Activated naive CD8-positive, alpha-beta T cell treated with anti-CD3 and anti-CD28 coated beads, Interleukin-2, amount 10 ng/mL, durations not matched to agents 7 days and 5 days (primary cell): ENCODE data around the gene EGFR. TPM values are rescaled to one million over a fixed set of nuclear protein-coding genes. Genes with fewer than 3 reads are reported as not detected.

ENCODE experiments used
- ATAC-seq: fragments of 150-1000 bp; cut with Tn5 transposase; one replicate; pipeline ENCODE4 v1.10.0; 2021; ENCODE audit warnings: low read depth, moderate library complexity
- POLR2A ChIA-PET: fragments of 350-600 bp; sonication (Branson Sonifier 250); formaldehyde crosslinking; loops from one replicate; lab custom pipeline; 2021; ENCODE audit warnings: antibody characterized with exemption; lab: Charles Lee
- DNase-seq: peaks from one replicate; pipeline ENCODE4 v3.0.0; 2021
- H3K27ac Mint-ChIP-seq: one replicate; pipeline ENCODE4 v1.8.0; 2022; ENCODE audit warnings: mild to moderate bottlenecking, mixed read lengths
- H3K27me3 Mint-ChIP-seq: one replicate; pipeline ENCODE4 v1.8.0; 2022; ENCODE audit warnings: mild to moderate bottlenecking, moderate library complexity, mixed read lengths
- H3K36me3 Mint-ChIP-seq: one replicate; pipeline ENCODE4 v1.8.0; 2021; ENCODE audit warnings: mild to moderate bottlenecking, mixed read lengths
- H3K4me1 Mint-ChIP-seq: one replicate; pipeline ENCODE4 v1.8.0; 2021; ENCODE audit warnings: mixed read lengths
- H3K4me3 Mint-ChIP-seq: one replicate; pipeline ENCODE4 v1.8.0; 2022; ENCODE audit warnings: mild to moderate bottlenecking, moderate library complexity, mixed read lengths
- H3K9me3 Mint-ChIP-seq: one replicate; pipeline ENCODE4 v1.8.0; 2021; ENCODE audit warnings: mixed read lengths
- total RNA-seq, 2 experiments: library from RNA; stranded (reverse); gene quantifications; one replicate each; pipeline ENCODE4 v1.2.3, GENCODE V29; 2021

Gene EGFR
- total RNA-seq, 2 experiments from 2014 or later, result not detected

- DNase-seq (no peak), ATAC-seq (no peak)
- POLR2A ChIA-PET, result no interaction called here
- Mint-ChIP-seq H3K4me3 (no peak overlapping the region), H3K36me3 (no peaks in the 10 kb centered on the region), H3K27ac (no peak overlapping the region), H3K4me1 (no peaks in the 10 kb centered on the region), H3K9me3 (peaks cover 1% of the 10 kb centered on the region), H3K27me3 (no peaks in the 10 kb centered on the region)
Measured at GRCh38 chr7:55148571-55148970, 129.8 kb downstream of the EGFR start.

GRCh38 chr7:55149001-55149400, 130.2 kb downstream of the EGFR start:
- no peak overlapping the region for H3K27ac Mint-ChIP-seq
- H3K27me3 Mint-ChIP-seq, result no peaks in the 10 kb centered on the region
- H3K4me3 Mint-ChIP-seq, result no peak overlapping the region
- no peak for DNase-seq
- POLR2A ChIA-PET, result no interaction called here
- peaks cover 1% of the 10 kb centered on the region for H3K9me3 Mint-ChIP-seq
- no peaks in the 10 kb centered on the region for H3K4me1 Mint-ChIP-seq
- no peaks in the 10 kb centered on the region for H3K36me3 Mint-ChIP-seq
- ATAC-seq, result no peak

- DNase-seq (no peak), ATAC-seq (no peak)
- H3K27ac Mint-ChIP-seq, result no peak overlapping the region
- H3K36me3 Mint-ChIP-seq, result no peaks in the 10 kb centered on the region
- peaks cover 1% of the 10 kb centered on the region for H3K9me3 Mint-ChIP-seq
- H3K4me1 Mint-ChIP-seq, result no peaks in the 10 kb centered on the region
- POLR2A ChIA-PET, result no interaction called here
- no peak overlapping the region for H3K4me3 Mint-ChIP-seq
- H3K27me3 Mint-ChIP-seq, result no peaks in the 10 kb centered on the region
Measured at GRCh38 chr7:55150166-55150565, 131.3 kb downstream of the EGFR start.

- Mint-ChIP-seq H3K36me3 (no peaks in the 10 kb centered on the region), H3K27ac (no peak overlapping the region), H3K4me3 (no peak overlapping the region), H3K9me3 (peaks cover 1% of the 10 kb centered on the region), H3K27me3 (no peaks in the 10 kb centered on the region), H3K4me1 (no peaks in the 10 kb centered on the region)
- no peak for DNase-seq
- POLR2A ChIA-PET, result no interaction called here
- ATAC-seq, result no peak
Measured at GRCh38 chr7:55150709-55151451, 132.1 kb downstream of the EGFR start.

GRCh38 chr7:55152516-55152915, 133.7 kb downstream of the EGFR start:
- no peaks in the 10 kb centered on the region for H3K27me3 Mint-ChIP-seq
- no peaks in the 10 kb centered on the region for H3K36me3 Mint-ChIP-seq
- no peaks in the 10 kb centered on the region for H3K4me1 Mint-ChIP-seq
- no peak overlapping the region for H3K4me3 Mint-ChIP-seq
- ATAC-seq (no peak), DNase-seq (no peak)
- no peaks in the 10 kb centered on the region for H3K9me3 Mint-ChIP-seq
- POLR2A ChIA-PET, result no interaction called here
- H3K27ac Mint-ChIP-seq, result no peak overlapping the region

- POLR2A ChIA-PET, result no interaction called here
- ATAC-seq (no peak), DNase-seq (no peak)
- no peaks in the 10 kb centered on the region for H3K36me3 Mint-ChIP-seq
- no peaks in the 10 kb centered on the region for H3K9me3 Mint-ChIP-seq
- no peaks in the 10 kb centered on the region for H3K27me3 Mint-ChIP-seq
- no peak overlapping the region for H3K4me3 Mint-ChIP-seq
- H3K27ac Mint-ChIP-seq, result no peak overlapping the region
- H3K4me1 Mint-ChIP-seq, result no peaks in the 10 kb centered on the region
Measured at GRCh38 chr7:55154096-55154495, 135.3 kb downstream of the EGFR start.

- DNase-seq (no peak), ATAC-seq (no peak)
- H3K27me3 Mint-ChIP-seq, result no peaks in the 10 kb centered on the region
- H3K4me1 Mint-ChIP-seq, result no peaks in the 10 kb centered on the region
- no peak overlapping the region for H3K4me3 Mint-ChIP-seq
- no peaks in the 10 kb centered on the region for H3K9me3 Mint-ChIP-seq
- no peaks in the 10 kb centered on the region for H3K36me3 Mint-ChIP-seq
- no peak overlapping the region for H3K27ac Mint-ChIP-seq
- POLR2A ChIA-PET, result no interaction called here
Measured at GRCh38 chr7:55155351-55156117, 136.7 kb downstream of the EGFR start.

- H3K27me3 Mint-ChIP-seq, result no peaks in the 10 kb centered on the region
- no peaks in the 10 kb centered on the region for H3K36me3 Mint-ChIP-seq
Measured at GRCh38 chr7:55156919-55157763, 138.3 kb downstream of the EGFR start.

GRCh38 chr7:55157764-55158105, 138.9 kb downstream of the EGFR start:
- Mint-ChIP-seq H3K9me3 (no peaks in the 10 kb centered on the region), H3K27me3 (no peaks in the 10 kb centered on the region), H3K4me1 (no peaks in the 10 kb centered on the region), H3K36me3 (no peaks in the 10 kb centered on the region), H3K4me3 (no peak overlapping the region), H3K27ac (no peak overlapping the region)
- DNase-seq (no peak), ATAC-seq (no peak)
- POLR2A ChIA-PET, result no interaction called here

More at GRCh38 chr7:55156919-55157763, 138.3 kb downstream of the EGFR start:
- Mint-ChIP-seq H3K27ac (no peak overlapping the region), H3K9me3 (no peaks in the 10 kb centered on the region), H3K4me3 (no peak overlapping the region), H3K4me1 (no peaks in the 10 kb centered on the region)
- DNase-seq (no peak), ATAC-seq (no peak)
- POLR2A ChIA-PET, result no interaction called here

- Mint-ChIP-seq H3K9me3 (no peaks in the 10 kb centered on the region), H3K27ac (no peak overlapping the region), H3K36me3 (no peaks in the 10 kb centered on the region), H3K4me1 (no peaks in the 10 kb centered on the region), H3K27me3 (no peaks in the 10 kb centered on the region), H3K4me3 (no peak overlapping the region)
- POLR2A ChIA-PET, result no interaction called here
- DNase-seq (no peak), ATAC-seq (no peak)
Measured at GRCh38 chr7:55158541-55159382, 139.9 kb downstream of the EGFR start.

GRCh38 chr7:55160539-55160938, 141.7 kb downstream of the EGFR start:
- POLR2A ChIA-PET, result no interaction called here
- no peak for DNase-seq
- no peaks in the 10 kb centered on the region for H3K36me3 Mint-ChIP-seq

GRCh38 chr7:55161154-55161687, 142.4 kb downstream of the EGFR start:
- Mint-ChIP-seq H3K36me3 (no peaks in the 10 kb centered on the region), H3K9me3 (peaks cover under 1% of the 10 kb centered on the region), H3K4me1 (no peaks in the 10 kb centered on the region), H3K27me3 (no peaks in the 10 kb centered on the region), H3K27ac (no peak overlapping the region), H3K4me3 (no peak overlapping the region)
- DNase-seq, result no peak
- no peak for ATAC-seq
- POLR2A ChIA-PET, result no interaction called here

More at GRCh38 chr7:55160539-55160938, 141.7 kb downstream of the EGFR start:
- Mint-ChIP-seq H3K9me3 (no peaks in the 10 kb centered on the region), H3K27ac (no peak overlapping the region), H3K27me3 (no peaks in the 10 kb centered on the region), H3K4me1 (no peaks in the 10 kb centered on the region), H3K4me3 (no peak overlapping the region)
- ATAC-seq, result no peak

GRCh38 chr7:55162476-55162875, 143.7 kb downstream of the EGFR start:
- POLR2A ChIA-PET, result no interaction called here
- DNase-seq (no peak), ATAC-seq (no peak)
- H3K27ac Mint-ChIP-seq, result no peak overlapping the region
- H3K4me1 Mint-ChIP-seq, result no peaks in the 10 kb centered on the region
- peaks cover 7% of the 10 kb centered on the region for H3K9me3 Mint-ChIP-seq
- H3K27me3 Mint-ChIP-seq, result no peaks in the 10 kb centered on the region
- H3K4me3 Mint-ChIP-seq, result no peak overlapping the region
- peaks cover 2% of the 10 kb centered on the region for H3K36me3 Mint-ChIP-seq
